SU-DHL-6 (cell line): ENCODE results near the gene OASL.

ENCODE experiments used
- H2AFZ ChIP-seq: fragments of 200-600 bp; sonication (generic); 2 replicates; pipeline ENCODE4 v1.6.1; 2014; ENCODE audit warnings: low read depth, mild to moderate bottlenecking, moderate library complexity, mixed read lengths, antibody characterized with exemption, low read length; ENCODE audit not compliant: severe bottlenecking
- H3F3A ChIP-seq: fragments of 200-600 bp; shearing (Covaris generic); 2 replicates; pipeline ENCODE4 v1.6.0; 2016; ENCODE audit warnings: antibody characterized with exemption, mild to moderate bottlenecking; ENCODE audit not compliant: insufficient read depth
- H3K27ac ChIP-seq: fragments of 200-600 bp; sonication (generic); 2 replicates; pipeline ENCODE4 v1.5.1; 2016; ENCODE audit warnings: low read depth, mild to moderate bottlenecking, low read length, moderate library complexity, mixed read lengths
- H3K27me3 ChIP-seq: fragments of 200-600 bp; sonication (generic), shearing (Covaris generic); 2 replicates; pipeline ENCODE4 v1.6.0; 2014; ENCODE audit warnings: mild to moderate bottlenecking, low read length
- H3K36me3 ChIP-seq: fragments of 200-600 bp; sonication (generic); 2 replicates; pipeline ENCODE4 v1.6.1; 2014; ENCODE audit warnings: mild to moderate bottlenecking, low read length, mixed read lengths
- H3K4me2 ChIP-seq: fragments of 300-600, 200-600 bp; shearing (Covaris generic), sonication (generic); 2 replicates; pipeline ENCODE4 v1.6.0; 2014; ENCODE audit warnings: low read length, low read depth, mild to moderate bottlenecking; ENCODE audit not compliant: poor library complexity, severe bottlenecking
- H3K4me3 ChIP-seq: fragments of 200-600 bp; sonication (generic); 2 replicates; pipeline ENCODE4 v1.5.1; 2014; ENCODE audit warnings: antibody characterized with exemption, low read length, mild to moderate bottlenecking, mixed read lengths; ENCODE audit not compliant: insufficient read depth, poor library complexity, severe bottlenecking
- H3K79me2 ChIP-seq: fragments of 200-600 bp; sonication (generic); 2 replicates; pipeline ENCODE4 v1.6.1; 2014; ENCODE audit warnings: mild to moderate bottlenecking, low read length, moderate library complexity; ENCODE audit not compliant: insufficient read depth
- H3K9ac ChIP-seq: fragments of 200-600 bp; sonication (generic); 2 replicates; pipeline ENCODE4 v1.7.0; 2014; ENCODE audit warnings: mild to moderate bottlenecking, low read length
- H3K9me2 ChIP-seq: fragments of 200-600 bp; sonication (generic); replicated peaks from 2 replicates; pipeline ENCODE4 v1.6.1; 2014; ENCODE audit warnings: low read length; ENCODE audit not compliant: insufficient read depth
- H3K9me3 ChIP-seq: fragments of 200-600 bp; sonication (generic); 2 replicates; pipeline ENCODE4 v1.6.1; 2014; ENCODE audit warnings: low read length, mixed read lengths; ENCODE audit not compliant: insufficient read depth
- H4K20me1 ChIP-seq: fragments of 200-600 bp; sonication (generic); 2 replicates; pipeline ENCODE4 v1.6.1; 2014; ENCODE audit warnings: low read depth, mild to moderate bottlenecking, antibody characterized with exemption, low read length, moderate library complexity, mixed read lengths
- CTCF ChIP-seq: fragments of 200-600 bp; sonication (generic); IDR thresholded peaks from one replicate; pipeline ENCODE4 v1.5.1; 2017; ENCODE audit warnings: antibody characterized with exemption, mild to moderate bottlenecking, low read length, moderate library complexity; ENCODE audit not compliant: insufficient read depth, poor library complexity, severe bottlenecking
- EZH2phosphoT487 ChIP-seq: fragments of 200-600 bp; sonication (generic), shearing (Covaris generic); conservative IDR thresholded peaks from 2 replicates; pipeline ENCODE4 v1.6.1; 2018; ENCODE audit warnings: mild to moderate bottlenecking, antibody characterized with exemption, low read length, moderate library complexity, mixed read lengths

OASL gene

DNA sequence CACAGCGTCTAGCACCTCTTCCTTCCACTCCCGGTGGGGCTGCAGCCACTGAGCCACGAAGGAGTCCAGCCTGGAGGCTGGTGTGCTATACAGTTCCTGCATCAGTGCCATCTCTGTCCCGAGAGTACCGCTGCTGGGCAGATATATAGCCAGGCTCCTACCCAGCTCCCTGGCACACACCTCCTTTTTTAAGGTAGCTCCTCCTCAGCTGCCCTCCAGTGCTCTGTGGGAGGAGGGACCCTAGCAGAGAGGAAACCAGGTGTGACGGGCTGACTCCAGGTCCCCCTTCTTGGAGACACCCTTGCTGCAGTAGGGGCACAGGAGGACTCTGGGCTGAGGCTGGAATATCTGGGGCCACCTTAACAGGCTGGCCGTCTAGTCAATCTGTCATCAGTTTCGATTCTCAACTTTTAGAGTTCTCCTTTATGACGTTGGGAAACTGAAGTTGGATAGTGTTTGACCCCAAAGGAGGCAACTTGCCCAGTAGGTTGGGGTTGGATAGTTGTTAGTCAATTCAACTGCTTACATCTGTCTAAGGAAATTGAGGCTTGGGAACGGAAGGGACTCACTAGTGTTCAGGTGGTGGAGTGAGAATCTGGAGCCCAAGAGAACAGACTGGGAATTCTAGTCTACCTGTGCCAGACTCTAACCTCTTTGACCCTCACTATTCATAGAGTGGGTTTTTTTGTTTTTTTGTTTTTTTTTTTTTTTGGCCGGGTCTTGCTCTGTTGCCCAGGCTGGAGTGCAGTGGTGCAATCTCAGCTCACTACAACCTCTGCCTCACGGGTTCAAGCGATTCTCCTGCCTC lies at the start of gene OASL:
Gene OASL, minus strand, starts transcription at position 386 of the 808 bp plus-strand sequence. Its CDS starts 275 bp downstream, at position 111.
- Histone ChIP-seq H3K4me2 (peak within 1 kb of the TSS; percentile 9), H2AFZ (no peak within 1 kb of the TSS), H3K4me3 (no peak within 1 kb of the TSS), H3F3A (no peaks in the 10 kb centered on the region), H4K20me1 (no peaks in the 10 kb centered on the region), H3K79me2 (no peaks in the 10 kb centered on the region), H3K9me2 (no peaks in the 10 kb centered on the region), H3K9ac (no peak within 1 kb of the TSS), H3K36me3 (no peaks in the 10 kb centered on the region), H3K27me3 (no peaks in the 10 kb centered on the region), H3K9me3 (no peaks in the 10 kb centered on the region), H3K27ac (no peak within 1 kb of the TSS)
- TF ChIP-seq EZH2phosphoT487 (no peak), CTCF (no peak)

DNA sequence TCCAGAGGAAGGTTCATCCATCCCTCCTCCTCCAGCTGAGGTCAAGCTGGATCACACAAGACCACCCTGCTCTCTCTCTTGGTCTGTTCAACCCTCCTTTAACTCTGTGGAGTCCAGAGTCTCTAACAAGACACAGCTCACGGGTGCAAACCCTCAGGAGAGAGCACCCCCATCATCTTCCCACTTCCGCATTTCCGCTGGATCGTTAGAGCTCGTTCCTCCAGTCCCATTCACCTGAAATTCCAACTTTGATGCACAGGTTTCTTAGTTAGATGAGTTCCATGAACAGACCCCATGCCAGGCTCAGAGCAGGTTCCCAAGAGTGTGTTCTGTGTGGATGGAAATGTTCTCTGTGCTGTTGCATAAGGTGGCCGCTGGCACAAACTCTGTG lies 49.1 kb upstream of the OASL start:
- Histone ChIP-seq H3K27ac (no peak overlapping the region), H3K9me3 (no peaks in the 10 kb centered on the region), H2AFZ (no peak overlapping the region), H3K36me3 (no peaks in the 10 kb centered on the region), H4K20me1 (no peaks in the 10 kb centered on the region), H3K27me3 (no peaks in the 10 kb centered on the region), H3K9ac (no peak overlapping the region), H3K9me2 (no peaks in the 10 kb centered on the region), H3K4me3 (no peak overlapping the region), H3K79me2 (no peaks in the 10 kb centered on the region), H3K4me2 (no peak overlapping the region), H3F3A (no peaks in the 10 kb centered on the region)
- TF ChIP-seq EZH2phosphoT487 (no peak), CTCF (no peak)

- Histone ChIP-seq H3K9ac (no peak overlapping the region), H3F3A (no peaks in the 10 kb centered on the region), H3K9me3 (no peaks in the 10 kb centered on the region), H3K27me3 (no peaks in the 10 kb centered on the region), H3K4me3 (no peak overlapping the region), H3K9me2 (no peaks in the 10 kb centered on the region), H4K20me1 (no peaks in the 10 kb centered on the region), H3K27ac (no peak overlapping the region), H3K4me2 (no peak overlapping the region), H3K79me2 (no peaks in the 10 kb centered on the region), H3K36me3 (no peaks in the 10 kb centered on the region), H2AFZ (no peak overlapping the region)
- TF ChIP-seq EZH2phosphoT487 = no peak
- TF ChIP-seq CTCF = no peak
Measured at GRCh38 chr12:121087467-121088194, 48.6 kb upstream of the OASL start.
